Endothelial cell of umbilical vein (primary cell): ENCODE results near the gene TAS2R5. TPM values are rescaled to one million over a fixed set of nuclear protein-coding genes. Genes with fewer than 3 reads are reported as not detected.

Experiments
- BruUV-seq: library from RNA; stranded (reverse); fragments of 400-500 nt; replicated peaks from 2 replicates; lab custom pipeline; 2021; lab: Mats Ljungman, UMichigan
- CTCF ChIA-PET: fragments of 300-600, 350-600 bp; sonication (Branson Sonifier 250); formaldehyde crosslinking; loops from one replicate; lab custom pipeline; 2021; ENCODE audit warnings: antibody characterized with exemption, inconsistent platforms; lab: Charles Lee
- POLR2A ChIA-PET: fragments of 300-600, 350-600 bp; sonication (Branson Sonifier 250); formaldehyde crosslinking; loops from one replicate; lab custom pipeline; 2021; ENCODE audit warnings: antibody characterized with exemption, inconsistent platforms; lab: Charles Lee
- DNase-seq: peaks from one replicate; pipeline ENCODE4 v3.0.0-alpha.2; 2011; ENCODE audit warnings: low read depth, low spot score
- FAIRE-seq: peaks from 2 replicates; lab custom pipeline; 2011; peaks lifted over from hg19 to GRCh38; lab: Jason Lieb, UNC
- H2AFZ ChIP-seq: 2 replicates; pipeline ENCODE4 v1.6.0; 2012; ENCODE audit warnings: low read depth, low read length, control low read depth, inconsistent platforms
- H3K27ac ChIP-seq: 2 replicates; pipeline ENCODE4 v1.5.1; 2011; ENCODE audit warnings: low read depth, mild to moderate bottlenecking, control low read depth, low read length, moderate library complexity; ENCODE audit not compliant: insufficient read depth
- H3K27me3 ChIP-seq, 2 experiments: 2 replicates each; pipeline versions ENCODE4 v1.6.0 to v1.6.1; 2011; ENCODE audit warnings: low read length in 2 of 2, mixed read lengths in 1 of 2; ENCODE audit not compliant: control insufficient read depth in 2 of 2, insufficient read depth in 2 of 2
- H3K36me3 ChIP-seq, 2 experiments: 2 replicates in 1 of 2; 3 replicates in 1 of 2; pipeline ENCODE4 v1.5.1; 2011; ENCODE audit warnings: low read length in 2 of 2, mild to moderate bottlenecking in 1 of 2, moderate library complexity in 1 of 2; ENCODE audit not compliant: control insufficient read depth in 2 of 2, insufficient read depth in 2 of 2; ENCODE audit errors: extremely low read depth in 1 of 2
- H3K4me1 ChIP-seq: 3 replicates; pipeline ENCODE4 v1.5.1; 2011; ENCODE audit warnings: mild to moderate bottlenecking, low read length; ENCODE audit not compliant: control insufficient read depth, insufficient read depth; ENCODE audit errors: extremely low read depth
- H3K4me2 ChIP-seq: 2 replicates; pipeline ENCODE4 v1.6.1; 2011; ENCODE audit warnings: low read length, control low read depth, mixed read lengths; ENCODE audit not compliant: insufficient read depth
- H3K4me3 ChIP-seq, 3 experiments: fragments of 200-600 bp in 1 of 3; sonication (generic), shearing (Covaris generic) in 1 of 3; replicated peaks in 1 of 3; 2 replicates each; pipeline ENCODE4 v1.5.1; 2011 to 2016; ENCODE audit warnings: control low read depth in 3 of 3, low read length in 3 of 3, mild to moderate bottlenecking in 2 of 3, inconsistent platforms in 1 of 3, low read depth in 1 of 3, moderate library complexity in 1 of 3; ENCODE audit not compliant: insufficient read depth in 1 of 3
- H3K79me2 ChIP-seq: 2 replicates; pipeline ENCODE4 v1.6.0; 2012; ENCODE audit warnings: low read length, inconsistent platforms; ENCODE audit not compliant: control insufficient read depth, insufficient read depth
- H3K9ac ChIP-seq: replicated peaks from 2 replicates; pipeline ENCODE3; 2011; ENCODE audit warnings: low read length, control low read depth; ENCODE audit not compliant: insufficient read depth; ENCODE audit errors: extremely low read depth
- H3K9me1 ChIP-seq: replicated peaks from 3 replicates; pipeline ENCODE4 v1.6.0; 2011; ENCODE audit warnings: mild to moderate bottlenecking, low read length; ENCODE audit not compliant: control insufficient read depth, insufficient read depth; ENCODE audit errors: extremely low read depth
- H3K9me3 ChIP-seq: replicated peaks from 2 replicates; pipeline ENCODE4 v1.5.1; 2012; ENCODE audit warnings: low read length, inconsistent platforms; ENCODE audit not compliant: control insufficient read depth, insufficient read depth
- H4K20me1 ChIP-seq: replicated peaks from 2 replicates; pipeline ENCODE3; 2011; ENCODE audit warnings: mild to moderate bottlenecking, low read length; ENCODE audit not compliant: control insufficient read depth, insufficient read depth; ENCODE audit errors: extremely low read depth
- EZH2 ChIP-seq: IDR thresholded peaks from 2 replicates; pipeline ENCODE4 v1.6.1; 2012; ENCODE audit warnings: borderline replicate concordance, low read depth, mild to moderate bottlenecking, moderate library complexity, low read length, inconsistent platforms; ENCODE audit not compliant: severe bottlenecking
- FOS ChIP-seq: IDR thresholded peaks from 2 replicates; pipeline ENCODE4 v1.6.1; 2011; ENCODE audit warnings: mild to moderate bottlenecking, low read length, moderate library complexity, borderline replicate concordance; ENCODE audit not compliant: insufficient read depth
- GATA2 ChIP-seq: IDR thresholded peaks from 2 replicates; pipeline ENCODE4 v1.7.0; 2011; ENCODE audit warnings: low read depth, mild to moderate bottlenecking, moderate library complexity, mixed read lengths, low read length; ENCODE audit not compliant: insufficient read length, insufficient read depth
- JUN ChIP-seq: IDR thresholded peaks from 2 replicates; pipeline ENCODE4 v1.6.1; 2011; ENCODE audit warnings: borderline replicate concordance, low read depth; ENCODE audit not compliant: insufficient read length, insufficient read depth
- MYC ChIP-seq: IDR thresholded peaks from one replicate; pipeline ENCODE4 v1.6.1; 2011; ENCODE audit warnings: mild to moderate bottlenecking, low read depth, low read length
- POLR2A ChIP-seq: IDR thresholded peaks from 2 replicates; pipeline ENCODE4 v1.6.1; 2012; ENCODE audit warnings: low read depth, mild to moderate bottlenecking, control low read depth, low read length
- POLR2AphosphoS5 ChIP-seq: IDR thresholded peaks from 2 replicates; pipeline ENCODE4 v1.6.1; 2012; ENCODE audit warnings: low read depth, mild to moderate bottlenecking, control low read depth, low read length, moderate library complexity; ENCODE audit not compliant: insufficient read depth
- dilution Hi-C: fragments of 300-500 bp; cut with MboI; formaldehyde crosslinking; loops from one replicate; pipeline ENCODE4 v1.15.0; 2019; ENCODE audit warnings: low sequenced_read_pairs; ENCODE audit not compliant: extremely low pct_ligation_motif_present
- intact Hi-C: fragments of 100-400 bp; cut with micrococcal nuclease; formaldehyde crosslinking; loops from one replicate; pipeline ENCODE4 v1.10.0; 2022
- polyA plus RNA-seq, 4 experiments: library from polyadenylated mRNA; depleted of rRNA in 3 of 4; stranded (reverse) in 3 of 4; unstranded in 1 of 4; fragments of >200 nt; gene quantifications; 2 replicates each; pipeline versions ENCODE4 v1.2.1 to v1.2.3, GENCODE V29; 2011 to 2012; ENCODE audit warnings: missing spikeins in 1 of 4
- total RNA-seq: library from RNA; stranded (reverse); gene quantifications from 2 replicates; pipeline ENCODE4 v1.2.3, GENCODE V29; 2021
- TF ChIP-seq, protein P1 (sequence below), 2 donors: IDR thresholded peaks; 1 replicate in 1 of 2; 2 replicates in 1 of 2; pipeline ENCODE4 v1.5.1; 2011; ENCODE audit warnings: low read length in 2 of 2, mild to moderate bottlenecking in 2 of 2, moderate library complexity in 2 of 2, control low read depth in 1 of 2, inconsistent platforms in 1 of 2, low read depth in 1 of 2; ENCODE audit not compliant: insufficient read depth in 1 of 2; ENCODE audit errors: extremely low read depth in 1 of 2

The TAS2R5 gene
- total and polyA plus RNA-seq, 2 donors (not counting 3 experiments of a cell fraction or from before 2014, with no cell fraction given), result 1.6 to 2.0 TPM

- dilution Hi-C loops (no loop called here), intact Hi-C loops (no loop called here)
- H3K4me3 ChIP-seq, result no peak overlapping the region
- CTCF ChIA-PET, result no interaction called here
- H3K9me1 ChIP-seq, result no peaks in the 10 kb centered on the region
- no peak overlapping the region for H3K27ac ChIP-seq
- POLR2A ChIA-PET, result no interaction called here
- DNase-seq (no peak), FAIRE-seq (no peak)
- H3K9me3 ChIP-seq, result no peaks in the 10 kb centered on the region
- BruUV-seq, result no TSS peak
- peaks cover 0 to 4% of the 10 kb centered on the region in 2 experiments for H3K36me3 ChIP-seq
- no peaks in the 10 kb centered on the region for H3K79me2 ChIP-seq
- no peak overlapping the region for H2AFZ ChIP-seq
- no peak overlapping the region for H3K9ac ChIP-seq
- H3K27me3 ChIP-seq, result no peaks in the 10 kb centered on the region
- TF ChIP-seq GATA2, result no peak
- no peak for TF ChIP-seq JUN
- no peak for TF ChIP-seq FOS
- TF ChIP-seq MYC, result no peak
- no peak for TF ChIP-seq EZH2
- TF ChIP-seq, protein P1, sequence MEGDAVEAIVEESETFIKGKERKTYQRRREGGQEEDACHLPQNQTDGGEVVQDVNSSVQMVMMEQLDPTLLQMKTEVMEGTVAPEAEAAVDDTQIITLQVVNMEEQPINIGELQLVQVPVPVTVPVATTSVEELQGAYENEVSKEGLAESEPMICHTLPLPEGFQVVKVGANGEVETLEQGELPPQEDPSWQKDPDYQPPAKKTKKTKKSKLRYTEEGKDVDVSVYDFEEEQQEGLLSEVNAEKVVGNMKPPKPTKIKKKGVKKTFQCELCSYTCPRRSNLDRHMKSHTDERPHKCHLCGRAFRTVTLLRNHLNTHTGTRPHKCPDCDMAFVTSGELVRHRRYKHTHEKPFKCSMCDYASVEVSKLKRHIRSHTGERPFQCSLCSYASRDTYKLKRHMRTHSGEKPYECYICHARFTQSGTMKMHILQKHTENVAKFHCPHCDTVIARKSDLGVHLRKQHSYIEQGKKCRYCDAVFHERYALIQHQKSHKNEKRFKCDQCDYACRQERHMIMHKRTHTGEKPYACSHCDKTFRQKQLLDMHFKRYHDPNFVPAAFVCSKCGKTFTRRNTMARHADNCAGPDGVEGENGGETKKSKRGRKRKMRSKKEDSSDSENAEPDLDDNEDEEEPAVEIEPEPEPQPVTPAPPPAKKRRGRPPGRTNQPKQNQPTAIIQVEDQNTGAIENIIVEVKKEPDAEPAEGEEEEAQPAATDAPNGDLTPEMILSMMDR (IDR thresholded peaks at IDR 0.05; ENCODE audit: extremely low read depth in 1 of 2, insufficient read depth in 1 of 2, low read depth in 1 of 2, low read length in 2 of 2), result no peak
- TF ChIP-seq POLR2AphosphoS5, result no peak
- no peak for TF ChIP-seq POLR2A
- H4K20me1 ChIP-seq, result no peaks in the 10 kb centered on the region
- H3K4me2 ChIP-seq, result no peak overlapping the region
- H3K4me1 ChIP-seq, result peaks cover 18% of the 10 kb centered on the region
These were observed 2.5 kb downstream of the TAS2R5 start for GRCh38 chr7:141792526-141792925.
